Left lung (tissue), 10 donors: ENCODE results near the gene INPP4B. TPM values are rescaled to one million over a fixed set of nuclear protein-coding genes. Genes with fewer than 3 reads are reported as not detected.

Source experiments
- ATAC-seq: fragments of 200-7000 bp; cut with Tn5 transposase; one replicate; pipeline ENCODE4 v1.9.1; 2020; ENCODE audit warnings: moderate library complexity
- DNase-seq, 4 donors: peaks; one replicate each; pipeline ENCODE4 v3.0.0-alpha.2; 2013 to 2020
- H3K27ac ChIP-seq, 2 donors: fragments of 200-600 bp; sonication (generic) in 1 of 2; one replicate each; pipeline versions ENCODE4 v1.5.0 to v1.8.0; 2020 to 2021
- H3K27me3 ChIP-seq, 2 donors: fragments of 200-600 bp; sonication (generic) in 1 of 2; one replicate each; pipeline versions ENCODE4 v1.5.0 to v1.8.0; 2020 to 2021
- H3K36me3 ChIP-seq, 2 donors: fragments of 200-600 bp; sonication (generic) in 1 of 2; one replicate each; pipeline versions ENCODE4 v1.5.0 to v1.8.0; 2020 to 2021
- H3K4me1 ChIP-seq, 2 donors: fragments of 200-600 bp; one replicate each; pipeline ENCODE4 v1.8.0; 2021
- H3K4me3 ChIP-seq, 2 donors: fragments of 200-600 bp; sonication (generic) in 1 of 2; one replicate each; pipeline versions ENCODE4 v1.5.0 to v1.8.0; 2020 to 2021; ENCODE audit warnings: mild to moderate bottlenecking in 1 of 2
- H3K9me3 ChIP-seq, 2 donors: fragments of 200-600 bp; sonication (generic) in 1 of 2; one replicate each; pipeline versions ENCODE4 v1.5.0 to v1.8.0; 2020 to 2021
- intact Hi-C, 2 donors: fragments of 100-400 bp; cut with DNase I; formaldehyde crosslinking; loops; one replicate each; pipeline versions ENCODE4 v1.11.2 to v1.14.2; 2022
- polyA plus RNA-seq, 6 donors: library from polyadenylated mRNA; unstranded; fragments of 120-200 nt; gene quantifications; one replicate each; pipeline ENCODE4 v1.2.1, GENCODE V29; 2013; ENCODE audit not compliant: insufficient read length in 6 of 6
- total RNA-seq, 2 donors: library from RNA; stranded (reverse); fragmentation: NEBNext Ultra II Directional; extraction: Animal tissue kit (Norgen Biotek cat#: 25700); gene quantifications; one replicate each; pipeline ENCODE4 v1.2.1, GENCODE V29; 2021
- TF ChIP-seq, protein P1 (sequence below), 2 donors: fragments of 200-600 bp; sonication (generic) in 1 of 2; IDR thresholded peaks; one replicate each; pipeline versions ENCODE4 v1.5.0 to v1.8.0; 2021; ENCODE audit warnings: antibody characterized with exemption in 2 of 2
- donor health status: DM: no; HTN: yes; CAD: no.
- donor health status: DM: no; HTN: no; CAD: no.

INPP4B gene
- total and polyA plus RNA-seq, 8 donors, result 7.3 to 15.1 (median 11.6) TPM

DNA sequence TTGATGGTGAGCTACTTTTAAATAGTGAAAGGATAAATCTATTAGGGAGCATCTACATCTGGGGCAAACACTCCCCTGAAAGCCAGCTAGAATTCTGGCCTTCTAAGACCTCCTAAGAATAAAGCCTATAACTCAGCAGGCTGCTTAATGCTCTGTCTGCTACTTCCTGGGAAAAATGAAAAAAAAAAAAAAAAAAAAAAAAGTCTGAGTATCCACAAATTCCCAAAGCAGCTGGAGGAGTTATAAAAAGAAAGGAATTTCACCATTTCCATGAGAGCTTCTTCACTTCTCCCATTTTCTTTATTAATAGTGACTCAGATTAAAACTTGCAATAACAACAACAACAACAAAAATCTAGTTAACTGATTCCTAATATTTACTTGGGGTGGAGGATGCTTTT is 511.2 kb downstream of the INPP4B start:
- no peak overlapping the region for H3K27ac ChIP-seq
- DNase-seq (no peak), ATAC-seq (no peak)
- TF ChIP-seq, protein P1, sequence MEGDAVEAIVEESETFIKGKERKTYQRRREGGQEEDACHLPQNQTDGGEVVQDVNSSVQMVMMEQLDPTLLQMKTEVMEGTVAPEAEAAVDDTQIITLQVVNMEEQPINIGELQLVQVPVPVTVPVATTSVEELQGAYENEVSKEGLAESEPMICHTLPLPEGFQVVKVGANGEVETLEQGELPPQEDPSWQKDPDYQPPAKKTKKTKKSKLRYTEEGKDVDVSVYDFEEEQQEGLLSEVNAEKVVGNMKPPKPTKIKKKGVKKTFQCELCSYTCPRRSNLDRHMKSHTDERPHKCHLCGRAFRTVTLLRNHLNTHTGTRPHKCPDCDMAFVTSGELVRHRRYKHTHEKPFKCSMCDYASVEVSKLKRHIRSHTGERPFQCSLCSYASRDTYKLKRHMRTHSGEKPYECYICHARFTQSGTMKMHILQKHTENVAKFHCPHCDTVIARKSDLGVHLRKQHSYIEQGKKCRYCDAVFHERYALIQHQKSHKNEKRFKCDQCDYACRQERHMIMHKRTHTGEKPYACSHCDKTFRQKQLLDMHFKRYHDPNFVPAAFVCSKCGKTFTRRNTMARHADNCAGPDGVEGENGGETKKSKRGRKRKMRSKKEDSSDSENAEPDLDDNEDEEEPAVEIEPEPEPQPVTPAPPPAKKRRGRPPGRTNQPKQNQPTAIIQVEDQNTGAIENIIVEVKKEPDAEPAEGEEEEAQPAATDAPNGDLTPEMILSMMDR (IDR thresholded peaks at IDR 0.05), result no peak
- intact Hi-C loops, result no loop called here
- H3K4me3 ChIP-seq, result no peak overlapping the region
- no peaks in the 10 kb centered on the region for H3K36me3 ChIP-seq
- peaks cover 0 to 6% of the 10 kb centered on the region in 2 donors for H3K9me3 ChIP-seq
- no peaks in the 10 kb centered on the region for H3K27me3 ChIP-seq
- no peaks in the 10 kb centered on the region for H3K4me1 ChIP-seq

- DNase-seq, result no peak
- peak; percentile 39 for ATAC-seq
- Histone ChIP-seq H3K27ac (no peak overlapping the region), H3K4me1 (no peaks in the 10 kb centered on the region), H3K9me3 (peaks cover 0 to 6% of the 10 kb centered on the region in 2 donors), H3K4me3 (no peak overlapping the region), H3K36me3 (no peaks in the 10 kb centered on the region), H3K27me3 (no peaks in the 10 kb centered on the region)
- intact Hi-C loops, result no loop called here
- TF ChIP-seq, protein P1 (IDR thresholded peaks at IDR 0.05), result no peak
Measured at GRCh38 chr4:142331646-142332045, 514.5 kb downstream of the INPP4B start.

GRCh38 chr4:142331132-142331531 is 515.0 kb downstream of the INPP4B start:
- TF ChIP-seq, protein P1 (IDR thresholded peaks at IDR 0.05), result no peak
- no peak for ATAC-seq
- Histone ChIP-seq H3K4me1 (no peaks in the 10 kb centered on the region), H3K36me3 (no peaks in the 10 kb centered on the region), H3K27ac (peak overlapping the region in 1 of 2 donors; percentile 15), H3K27me3 (no peaks in the 10 kb centered on the region), H3K9me3 (peaks cover 0 to 1% of the 10 kb centered on the region in 2 donors), H3K4me3 (no peak overlapping the region)
- no peak for DNase-seq
- intact Hi-C loops, result no loop called here

DNA sequence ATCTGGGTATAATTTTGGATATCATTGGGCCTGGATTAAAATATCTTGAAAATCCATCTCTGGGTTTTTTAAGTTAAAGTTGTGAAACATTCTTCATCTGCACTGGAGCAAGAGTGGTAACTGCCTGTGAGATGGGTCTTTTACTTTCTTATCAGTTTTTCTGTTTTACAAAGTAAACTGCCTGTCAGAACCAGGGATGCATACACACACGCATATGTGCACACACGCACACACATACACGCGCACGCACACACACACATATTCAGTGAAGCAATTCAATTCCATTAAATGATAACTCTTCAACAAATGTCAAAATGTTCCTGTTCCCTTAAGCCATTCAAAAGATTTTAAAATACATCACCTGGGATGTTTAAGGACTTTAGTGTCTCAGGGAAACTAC is 515.8 kb downstream of the INPP4B start:
- no peaks in the 10 kb centered on the region for H3K27me3 ChIP-seq
- no peaks in the 10 kb centered on the region for H3K9me3 ChIP-seq
- H3K4me3 ChIP-seq, result no peak overlapping the region
- TF ChIP-seq, protein P1 (IDR thresholded peaks at IDR 0.05), result no peak
- peak overlapping the region in 1 of 2 donors; percentile 15 for H3K27ac ChIP-seq
- intact Hi-C loops, result no loop called here
- DNase-seq (no peak), ATAC-seq (no peak)
- no peaks in the 10 kb centered on the region for H3K36me3 ChIP-seq
- no peaks in the 10 kb centered on the region for H3K4me1 ChIP-seq

DNA sequence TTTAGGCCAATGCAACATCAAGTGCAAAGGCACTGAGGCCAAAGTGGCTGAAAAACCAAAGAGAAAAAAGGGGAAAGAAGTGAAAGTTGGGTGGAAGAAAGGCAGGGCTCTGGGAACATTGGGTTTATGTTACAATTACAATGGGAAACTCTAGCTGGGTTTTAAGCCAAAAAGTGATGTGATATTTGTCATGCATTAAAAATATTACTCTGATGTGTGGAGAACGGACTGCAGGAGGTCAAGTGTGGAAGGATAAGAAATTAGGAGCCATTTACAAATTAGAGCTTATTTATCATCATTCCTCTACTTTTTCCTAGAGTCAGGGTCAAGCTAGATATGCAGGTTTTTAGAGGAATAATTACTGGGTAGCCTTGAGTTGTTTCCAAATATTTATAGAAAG is 516.8 kb downstream of the INPP4B start:
- Histone ChIP-seq H3K27me3 (no peaks in the 10 kb centered on the region), H3K4me1 (no peaks in the 10 kb centered on the region), H3K36me3 (no peaks in the 10 kb centered on the region), H3K4me3 (no peak overlapping the region), H3K27ac (no peak overlapping the region), H3K9me3 (no peaks in the 10 kb centered on the region)
- ATAC-seq, result no peak
- intact Hi-C loops, result no loop called here
- DNase-seq, result no peak
- TF ChIP-seq, protein P1 (IDR thresholded peaks at IDR 0.05), result no peak
